CD14-positive monocyte (primary cell): ENCODE results near the gene ZNF79. TPM values are rescaled to one million over a fixed set of nuclear protein-coding genes. Genes with fewer than 3 reads are reported as not detected.

Experiments used
- DNase-seq, 3 donors: peaks; one replicate each; pipeline ENCODE4 v3.0.0-alpha.2; 2011 to 2022
- H2AFZ ChIP-seq: 2 replicates; pipeline ENCODE4 v1.6.0; 2012; ENCODE audit warnings: mild to moderate bottlenecking, low read depth, low read length, inconsistent platforms; ENCODE audit not compliant: insufficient read depth, poor library complexity, severe bottlenecking
- H3K27ac ChIP-seq, 2 donors: 1 replicate in 1 of 2; 2 replicates in 1 of 2; pipeline ENCODE4 v1.5.1; 2012 to 2013; ENCODE audit warnings: low read length in 2 of 2, control low read depth in 1 of 2, inconsistent platforms in 1 of 2, low read depth in 1 of 2, mild to moderate bottlenecking in 1 of 2
- H3K27me3 ChIP-seq, 2 donors: one replicate each; pipeline versions ENCODE4 v1.6.0 to v1.6.1; 2011 to 2013; ENCODE audit warnings: low read length in 2 of 2; ENCODE audit not compliant: control insufficient read depth in 2 of 2, insufficient read depth in 2 of 2
- H3K36me3 ChIP-seq, 2 donors: replicated peaks in 1 of 2; 1 replicate in 1 of 2; 2 replicates in 1 of 2; pipeline versions ENCODE4 v1.5.1 to v1.6.1; 2012 to 2013; ENCODE audit warnings: low read length in 2 of 2, control low read depth in 1 of 2, inconsistent platforms in 1 of 2, mild to moderate bottlenecking in 1 of 2; ENCODE audit not compliant: insufficient read depth in 2 of 2, control insufficient read depth in 1 of 2
- H3K4me1 ChIP-seq, 2 donors: 1 replicate in 1 of 2; 2 replicates in 1 of 2; pipeline versions ENCODE4 v1.5.1 to v1.6.1; 2012 to 2013; ENCODE audit warnings: low read length in 2 of 2, control low read depth in 1 of 2, inconsistent platforms in 1 of 2, mild to moderate bottlenecking in 1 of 2, moderate library complexity in 1 of 2; ENCODE audit not compliant: insufficient read depth in 2 of 2, control insufficient read depth in 1 of 2
- H3K4me2 ChIP-seq: replicated peaks from 2 replicates; pipeline ENCODE3; 2012; ENCODE audit warnings: low read length, moderate library complexity, mild to moderate bottlenecking; ENCODE audit not compliant: poor library complexity, severe bottlenecking; ENCODE audit errors: extremely low read depth
- H3K4me3 ChIP-seq, 3 experiments: fragments of 200-600 bp in 1 of 3; sonication (generic) in 1 of 3; replicated peaks in 1 of 3; 1 replicate in 2 of 3; 2 replicates in 1 of 3; pipeline ENCODE4 v1.5.1; 2011 to 2013; ENCODE audit warnings: low read length in 3 of 3, mild to moderate bottlenecking in 3 of 3, control low read depth in 2 of 3, low read depth in 2 of 3, inconsistent platforms in 1 of 3, moderate library complexity in 1 of 3
- H3K79me2 ChIP-seq: 2 replicates; pipeline ENCODE4 v1.6.0; 2012; ENCODE audit warnings: mild to moderate bottlenecking, control low read depth, inconsistent platforms, low read length, moderate library complexity; ENCODE audit not compliant: insufficient read depth
- H3K9ac ChIP-seq: 2 replicates; pipeline ENCODE4 v1.6.0; 2017; ENCODE audit warnings: low read length, mild to moderate bottlenecking; ENCODE audit not compliant: insufficient read depth, poor library complexity, severe bottlenecking
- H3K9me3 ChIP-seq, 2 donors: replicated peaks in 1 of 2; 1 replicate in 1 of 2; 2 replicates in 1 of 2; pipeline versions ENCODE4 v1.5.1 to v1.6.1; 2012 to 2013; ENCODE audit warnings: low read length in 2 of 2, control low read depth in 1 of 2; ENCODE audit not compliant: control insufficient read depth in 1 of 2, insufficient read depth in 1 of 2
- H4K20me1 ChIP-seq: 2 replicates; pipeline ENCODE4 v1.6.0; 2012; ENCODE audit warnings: mild to moderate bottlenecking, low read length, control low read depth, moderate library complexity; ENCODE audit not compliant: insufficient read depth
- H3K27ac Mint-ChIP-seq, 7 donors: one replicate each; pipeline ENCODE4 v1.8.0; 2020; ENCODE audit warnings: mild to moderate bottlenecking in 7 of 7, mixed read lengths in 7 of 7, moderate library complexity in 6 of 7, inconsistent platforms in 2 of 7
- H3K27me3 Mint-ChIP-seq, 3 donors: one replicate each; pipeline ENCODE4 v1.8.0; 2021 to 2022; ENCODE audit warnings: low read depth in 3 of 3, mild to moderate bottlenecking in 3 of 3, mixed read lengths in 3 of 3, moderate library complexity in 3 of 3, inconsistent platforms in 1 of 3
- H3K36me3 Mint-ChIP-seq, 2 donors: one replicate each; pipeline ENCODE4 v1.8.0; 2020; ENCODE audit warnings: mixed read lengths in 2 of 2, inconsistent platforms in 1 of 2, mild to moderate bottlenecking in 1 of 2
- H3K4me1 Mint-ChIP-seq: one replicate; pipeline ENCODE4 v1.8.0; 2020; ENCODE audit warnings: mild to moderate bottlenecking, mixed read lengths
- H3K4me3 Mint-ChIP-seq, 2 donors: one replicate each; pipeline ENCODE4 v1.8.0; 2020; ENCODE audit warnings: mild to moderate bottlenecking in 2 of 2, mixed read lengths in 2 of 2, moderate library complexity in 1 of 2
- H3K9me3 Mint-ChIP-seq, 7 donors: one replicate each; pipeline ENCODE4 v1.8.0; 2020 to 2022; ENCODE audit warnings: mixed read lengths in 7 of 7, mild to moderate bottlenecking in 6 of 7, moderate library complexity in 6 of 7, inconsistent platforms in 2 of 7
- WGBS: methylation state at CpG from one replicate; pipeline ENCODE4 v1.1.5; 2013; ENCODE audit warnings: missing lambda C conversion rate; ENCODE audit not compliant: insufficient coverage; 5-methylcytosine and 5-hydroxymethylcytosine counted together
- intact Hi-C, 2 donors: fragments of 100-400 bp; cut with micrococcal nuclease; formaldehyde crosslinking; loops; one replicate each; pipeline versions ENCODE4 v1.15.0 to v1.15.1; 2023
- polyA plus RNA-seq, 3 donors: library from polyadenylated mRNA; depleted of rRNA in 1 of 3; unstranded in 2 of 3; stranded (reverse) in 1 of 3; fragments of 300-500 nt in 2 of 3; fragments of >200 nt in 1 of 3; fragmentation: Illumina TruSeq in 2 of 3; gene quantifications; 1 replicate in 2 of 3; 2 replicates in 1 of 3; pipeline ENCODE4 v1.2.3, GENCODE V29; 2012 to 2021
- TF ChIP-seq, protein P1 (sequence below): fragments of 200-600 bp; IDR thresholded peaks from one replicate; pipeline ENCODE4 v1.8.0; 2022; ENCODE audit warnings: antibody characterized with exemption, mild to moderate bottlenecking

Gene ZNF79
- polyA plus RNA-seq, 3 donors, result 1.4 to 3.3 (median 2.0) TPM

DNA sequence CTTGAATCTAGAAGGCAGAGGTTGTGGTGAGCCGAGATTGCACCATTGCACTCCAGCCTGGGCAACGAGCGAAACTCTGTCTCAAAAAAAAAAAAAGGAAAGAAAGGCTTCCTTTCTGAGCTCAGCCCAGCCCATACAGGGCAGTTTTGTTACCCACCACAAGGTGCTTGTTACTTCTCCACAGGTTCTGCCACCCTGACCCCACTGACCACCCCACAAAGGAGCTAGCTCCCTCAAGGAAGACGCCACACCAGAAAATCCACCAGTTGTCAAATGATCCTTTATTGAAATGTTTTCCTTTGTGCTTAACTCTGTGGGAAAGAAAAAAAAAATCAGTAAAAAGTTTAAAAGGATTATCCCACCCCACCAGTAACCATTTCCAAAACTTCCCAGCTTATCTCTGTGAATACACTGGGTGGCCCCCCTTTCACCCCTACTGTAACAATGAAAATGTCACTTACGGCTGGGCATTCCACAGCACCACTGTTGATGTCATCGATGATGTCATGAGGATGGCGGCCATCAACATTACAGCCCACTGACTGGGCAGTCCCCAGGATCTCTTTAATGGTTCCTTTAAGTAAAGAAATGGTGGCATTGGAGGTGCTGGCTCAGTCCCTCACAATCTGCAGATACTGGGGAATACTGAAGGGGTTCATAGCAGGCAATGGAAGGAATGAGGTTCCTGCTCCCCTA lies 23.4 kb downstream of the ZNF79 start:
- peak in 1 of 3 donors; percentile 51 for DNase-seq
- H3K79me2 ChIP-seq, result peaks cover 49% of the 10 kb centered on the region
- 91% methylated on average over 2 of the region's 7 CpGs for WGBS
- H3K36me3 ChIP-seq, result peaks cover 61 to 70% of the 10 kb centered on the region in 2 donors
- H3K27me3 ChIP-seq, result no peaks in the 10 kb centered on the region
- no peak overlapping the region for H2AFZ ChIP-seq
- H3K27me3 Mint-ChIP-seq, result peaks cover 0 to 1% (median 0%) of the 10 kb centered on the region in 3 donors
- no peak overlapping the region for H3K4me3 Mint-ChIP-seq
- TF ChIP-seq, protein P1, sequence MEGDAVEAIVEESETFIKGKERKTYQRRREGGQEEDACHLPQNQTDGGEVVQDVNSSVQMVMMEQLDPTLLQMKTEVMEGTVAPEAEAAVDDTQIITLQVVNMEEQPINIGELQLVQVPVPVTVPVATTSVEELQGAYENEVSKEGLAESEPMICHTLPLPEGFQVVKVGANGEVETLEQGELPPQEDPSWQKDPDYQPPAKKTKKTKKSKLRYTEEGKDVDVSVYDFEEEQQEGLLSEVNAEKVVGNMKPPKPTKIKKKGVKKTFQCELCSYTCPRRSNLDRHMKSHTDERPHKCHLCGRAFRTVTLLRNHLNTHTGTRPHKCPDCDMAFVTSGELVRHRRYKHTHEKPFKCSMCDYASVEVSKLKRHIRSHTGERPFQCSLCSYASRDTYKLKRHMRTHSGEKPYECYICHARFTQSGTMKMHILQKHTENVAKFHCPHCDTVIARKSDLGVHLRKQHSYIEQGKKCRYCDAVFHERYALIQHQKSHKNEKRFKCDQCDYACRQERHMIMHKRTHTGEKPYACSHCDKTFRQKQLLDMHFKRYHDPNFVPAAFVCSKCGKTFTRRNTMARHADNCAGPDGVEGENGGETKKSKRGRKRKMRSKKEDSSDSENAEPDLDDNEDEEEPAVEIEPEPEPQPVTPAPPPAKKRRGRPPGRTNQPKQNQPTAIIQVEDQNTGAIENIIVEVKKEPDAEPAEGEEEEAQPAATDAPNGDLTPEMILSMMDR, result no peak
- peaks cover 62 to 71% of the 10 kb centered on the region in 2 donors for H3K36me3 Mint-ChIP-seq
- no peak overlapping the region for H3K4me3 ChIP-seq
- H3K27ac ChIP-seq, result peak overlapping the region in 1 of 2 donors; percentile 46
- peaks cover 36% of the 10 kb centered on the region for H3K4me1 Mint-ChIP-seq
- peaks cover 50% of the 10 kb centered on the region for H4K20me1 ChIP-seq
- H3K4me1 ChIP-seq, result peaks cover 29 to 34% of the 10 kb centered on the region in 2 donors
- H3K4me2 ChIP-seq, result no peak overlapping the region
- intact Hi-C loops, result no loop called here
- peaks cover 0 to 15% (median 8%) of the 10 kb centered on the region in 7 donors for H3K9me3 Mint-ChIP-seq
- peak overlapping the region; percentile 46 to 85 (median 66) for H3K27ac Mint-ChIP-seq
- peaks cover 0 to 8% of the 10 kb centered on the region in 2 donors for H3K9me3 ChIP-seq
- H3K9ac ChIP-seq, result no peak overlapping the region

DNA sequence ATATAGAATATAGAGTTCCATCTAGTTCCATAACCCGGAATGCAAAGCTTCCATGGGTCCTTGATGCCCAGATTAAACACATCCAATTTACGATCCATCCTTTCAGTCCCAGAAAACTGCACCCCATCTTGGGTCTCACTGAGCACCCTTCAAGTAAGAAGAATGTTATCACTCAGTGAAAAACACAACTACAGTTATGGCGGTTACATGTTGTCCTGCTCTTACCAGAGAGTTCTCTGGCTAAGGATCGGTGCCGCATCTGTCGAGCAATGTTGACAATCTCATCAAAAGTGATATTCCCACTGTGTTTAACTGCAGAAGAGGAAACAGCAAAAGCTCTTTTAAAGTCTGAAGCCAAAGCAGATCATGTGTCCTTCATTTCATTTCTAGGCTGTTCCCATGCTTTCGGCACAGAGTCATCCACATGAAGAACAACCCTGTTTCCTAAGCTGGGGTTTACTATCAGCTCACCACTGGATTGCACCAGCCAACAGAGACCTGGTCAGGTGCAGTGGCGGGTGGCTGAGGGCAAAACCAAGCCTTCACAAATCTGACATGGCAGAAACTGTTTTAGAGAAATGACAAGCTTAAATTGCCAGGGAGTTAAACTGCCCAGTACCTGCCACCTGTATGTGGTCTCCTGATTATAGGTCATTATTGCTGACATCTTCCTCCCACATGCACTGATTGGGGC lies 24.1 kb downstream of the ZNF79 start:
- TF ChIP-seq, protein P1, result no peak
- H3K9ac ChIP-seq, result no peak overlapping the region
- H3K79me2 ChIP-seq, result peaks cover 52% of the 10 kb centered on the region
- peaks cover 33 to 37% of the 10 kb centered on the region in 2 donors for H3K4me1 ChIP-seq
- WGBS, result 100% methylated on average over 8 of the region's 8 CpGs
- H2AFZ ChIP-seq, result no peak overlapping the region
- H3K4me3 ChIP-seq, result no peak overlapping the region
- H3K36me3 ChIP-seq, result peaks cover 56 to 64% of the 10 kb centered on the region in 2 donors
- H3K4me1 Mint-ChIP-seq, result peaks cover 38% of the 10 kb centered on the region
- peaks cover 0 to 15% (median 8%) of the 10 kb centered on the region in 7 donors for H3K9me3 Mint-ChIP-seq
- H4K20me1 ChIP-seq, result peaks cover 50% of the 10 kb centered on the region
- no peaks in the 10 kb centered on the region for H3K27me3 ChIP-seq
- peak overlapping the region in 6 of 7 donors; percentile 18 to 84 (median 49) for H3K27ac Mint-ChIP-seq
- no peak overlapping the region for H3K4me3 Mint-ChIP-seq
- DNase-seq, result no peak
- no peak overlapping the region for H3K4me2 ChIP-seq
- H3K27ac ChIP-seq, result peak overlapping the region in 1 of 2 donors; percentile 46
- peaks cover 0 to 1% (median 0%) of the 10 kb centered on the region in 3 donors for H3K27me3 Mint-ChIP-seq
- intact Hi-C loops, result no loop called here
- H3K36me3 Mint-ChIP-seq, result peaks cover 58 to 69% of the 10 kb centered on the region in 2 donors
- peaks cover 0 to 8% of the 10 kb centered on the region in 2 donors for H3K9me3 ChIP-seq
